GM21619 (cell line): ENCODE results near the gene C1QA.

ENCODE experiments used
- ATAC-seq: cut with Tn5 transposase; IDR thresholded peaks from one replicate; pipeline ENCODE4 v1.9.1; 2021; ENCODE audit not compliant: unreplicated experiment

Gene C1QA

DNA sequence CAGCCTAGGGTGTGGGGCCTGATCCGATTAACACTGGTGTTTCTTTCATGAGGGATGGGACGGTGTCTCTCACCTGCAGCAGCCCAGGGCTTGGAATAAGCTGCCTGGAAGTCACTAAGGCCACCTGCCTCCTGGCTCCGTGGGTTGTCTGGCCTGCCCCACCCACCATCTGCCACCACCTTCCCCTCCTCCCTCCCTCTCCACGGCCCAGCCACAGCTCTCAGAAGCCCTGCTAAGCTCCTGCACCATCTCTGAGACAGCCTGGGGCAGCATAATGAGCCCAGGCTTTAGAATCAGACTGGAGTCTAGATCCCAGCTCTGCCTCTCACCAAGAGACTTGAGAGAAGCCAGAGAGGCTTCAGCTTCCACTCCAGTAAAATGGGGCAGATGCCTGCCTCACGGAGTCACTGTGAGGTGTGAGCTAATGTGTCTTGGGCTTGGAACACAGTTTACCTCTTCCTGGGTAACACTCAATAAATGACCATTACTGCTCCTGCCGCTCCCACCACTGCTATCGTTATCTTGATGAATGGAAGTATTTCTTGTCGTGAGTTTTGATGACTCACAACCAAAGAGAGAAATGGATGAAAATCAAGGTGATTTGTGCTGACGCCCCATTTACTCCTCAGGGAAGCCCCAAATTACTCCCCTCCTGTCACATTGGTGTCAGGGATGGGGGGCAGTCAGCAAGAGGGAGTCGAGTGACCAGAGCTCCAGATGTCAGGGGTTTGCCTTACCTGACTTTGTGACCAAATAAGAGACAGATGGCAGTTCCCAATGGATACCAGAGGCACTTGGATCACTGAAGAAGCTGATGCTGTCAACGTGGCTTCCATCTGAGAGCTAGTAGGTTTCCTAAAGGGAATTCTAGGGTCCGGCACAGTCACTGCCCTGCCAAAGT lies 23.5 kb upstream of the C1QA start:
- no peak for ATAC-seq

DNA sequence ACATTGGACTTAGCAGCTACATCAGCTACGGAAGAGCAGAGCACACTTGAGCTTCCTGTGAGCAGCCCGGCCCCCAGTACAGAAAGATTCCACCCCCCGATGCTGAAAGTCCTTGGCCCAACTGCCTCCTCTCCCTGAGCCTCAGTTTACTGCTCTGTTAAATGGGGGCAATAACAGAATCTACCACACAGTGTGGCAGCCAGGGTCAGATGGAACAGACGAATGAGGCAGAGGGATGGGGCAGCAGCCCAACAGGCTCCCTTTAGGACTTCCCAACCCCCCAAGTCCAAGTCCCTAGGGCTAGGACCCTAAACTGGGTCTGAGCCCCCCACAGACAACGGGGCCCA lies 22.9 kb upstream of the C1QA start:
- ATAC-seq = no peak

DNA sequence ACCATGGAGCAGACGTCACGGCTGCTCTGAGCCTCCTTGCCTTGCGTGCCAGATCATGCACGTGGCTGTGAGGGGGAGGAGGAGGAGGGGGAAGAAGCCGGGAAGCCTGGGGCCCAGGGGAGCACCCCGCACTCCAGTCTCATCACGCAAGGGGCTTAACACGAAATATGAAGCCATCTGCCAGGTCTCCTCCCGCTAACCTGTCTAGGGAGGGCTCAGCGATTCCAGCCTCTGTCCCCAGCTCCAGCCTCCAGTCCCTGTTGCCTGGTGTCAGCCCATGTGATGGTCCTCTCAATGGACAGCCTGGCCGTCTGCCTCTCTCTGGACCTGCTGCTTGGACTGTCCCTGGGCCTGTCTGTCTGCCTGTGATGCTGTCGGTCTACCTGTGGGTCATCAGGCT lies 22.5 kb upstream of the C1QA start:
- ATAC-seq = no peak

DNA sequence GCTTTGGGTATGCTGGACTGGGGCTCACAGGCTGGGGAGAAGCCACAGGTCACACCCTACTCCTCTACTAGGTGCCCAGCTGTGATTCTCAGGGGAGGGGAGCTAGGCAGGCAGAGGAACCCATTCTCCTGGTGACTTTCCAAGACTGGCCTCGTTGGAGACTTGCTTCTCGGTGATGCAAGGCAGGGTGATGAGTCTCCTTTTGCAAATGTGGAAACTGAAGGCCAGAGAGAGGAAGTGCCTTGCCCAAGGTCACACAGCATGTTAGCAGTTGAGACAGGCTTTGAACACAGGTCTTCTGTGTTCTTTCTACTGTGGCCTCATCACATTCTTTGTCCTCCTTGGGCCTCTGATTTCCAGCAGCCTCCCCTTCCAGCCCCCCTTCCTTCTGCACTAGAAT lies 20.5 kb upstream of the C1QA start:
- no peak for ATAC-seq

DNA sequence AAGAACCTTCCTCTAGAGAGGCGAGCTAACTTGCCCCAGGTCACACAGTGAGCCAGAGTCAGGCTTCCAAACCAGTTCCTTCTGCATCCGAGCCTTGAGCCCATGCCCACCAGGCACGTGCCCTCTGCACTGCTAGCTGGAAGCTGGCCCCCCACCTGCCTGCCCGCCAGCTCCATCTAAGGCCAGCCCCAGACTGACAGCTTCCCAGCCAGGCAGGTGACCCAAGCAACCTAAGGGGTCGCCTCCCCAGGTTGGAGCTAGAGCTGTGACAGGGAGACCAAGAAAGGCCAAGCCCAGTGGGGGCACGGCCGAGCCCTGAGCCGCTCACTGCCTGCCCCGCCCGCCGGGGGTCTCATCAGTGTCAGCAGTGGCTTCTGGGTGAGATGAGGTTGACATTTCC lies 19.9 kb upstream of the C1QA start:
- no peak for ATAC-seq

DNA sequence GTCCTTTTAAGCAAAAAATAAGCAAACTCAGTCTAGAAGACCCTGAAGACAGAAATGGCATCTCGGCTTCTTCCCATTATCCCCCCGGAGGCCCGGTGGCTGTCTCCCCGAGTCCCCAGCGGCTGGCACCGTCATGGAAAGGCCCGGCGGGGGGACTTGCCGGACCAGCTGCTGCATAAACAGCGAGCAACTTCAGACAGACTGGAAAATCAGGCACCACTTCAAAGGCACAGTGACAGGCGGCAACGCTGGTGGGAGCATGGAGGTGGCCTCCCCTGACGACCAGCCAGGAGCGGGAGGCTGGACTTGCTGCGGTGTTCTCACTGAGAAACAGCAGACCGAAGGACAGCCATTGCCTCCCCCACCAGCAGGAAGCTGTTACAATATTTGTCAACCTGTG lies 18.4 kb upstream of the C1QA start:
- no peak for ATAC-seq

DNA sequence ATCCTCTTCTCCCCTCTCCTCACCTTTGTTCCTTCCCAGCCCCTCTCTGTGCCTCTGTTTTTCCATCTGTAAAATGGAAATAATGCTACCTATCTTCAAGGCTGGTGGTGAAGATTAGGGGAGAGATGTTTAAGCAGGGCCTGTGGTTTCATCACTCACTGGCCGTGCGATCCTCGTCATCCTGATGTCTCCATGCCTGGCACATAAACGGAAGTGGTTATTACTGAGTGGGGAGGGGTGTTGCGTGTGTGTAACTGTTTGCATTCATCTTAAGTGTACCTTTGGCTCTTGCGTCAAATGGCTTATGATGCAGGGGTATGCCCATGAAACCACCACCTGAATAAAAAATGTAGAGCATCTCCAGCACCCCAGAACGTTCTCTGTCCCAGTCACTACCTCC lies 17.2 kb upstream of the C1QA start:
- no peak for ATAC-seq

DNA sequence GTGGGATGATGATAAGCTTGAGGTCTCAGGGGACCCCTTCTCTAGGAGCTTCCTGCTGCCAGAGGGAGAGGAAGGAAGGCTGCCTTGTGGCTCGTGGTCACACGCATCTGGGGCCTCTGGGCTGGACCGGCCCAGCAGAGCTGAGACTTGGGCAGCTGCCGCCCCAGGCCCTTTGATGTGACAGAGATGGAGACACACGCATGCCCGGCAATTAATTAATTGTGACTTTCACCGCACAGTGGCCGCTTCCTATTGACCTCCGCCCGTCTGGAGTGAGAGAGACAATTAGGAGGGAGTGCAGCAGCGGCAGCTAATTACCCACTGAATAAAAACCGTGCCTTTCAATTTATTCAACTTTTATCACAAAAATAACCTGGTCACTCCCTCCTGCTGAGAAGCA lies 16.6 kb upstream of the C1QA start:
- no peak for ATAC-seq

DNA sequence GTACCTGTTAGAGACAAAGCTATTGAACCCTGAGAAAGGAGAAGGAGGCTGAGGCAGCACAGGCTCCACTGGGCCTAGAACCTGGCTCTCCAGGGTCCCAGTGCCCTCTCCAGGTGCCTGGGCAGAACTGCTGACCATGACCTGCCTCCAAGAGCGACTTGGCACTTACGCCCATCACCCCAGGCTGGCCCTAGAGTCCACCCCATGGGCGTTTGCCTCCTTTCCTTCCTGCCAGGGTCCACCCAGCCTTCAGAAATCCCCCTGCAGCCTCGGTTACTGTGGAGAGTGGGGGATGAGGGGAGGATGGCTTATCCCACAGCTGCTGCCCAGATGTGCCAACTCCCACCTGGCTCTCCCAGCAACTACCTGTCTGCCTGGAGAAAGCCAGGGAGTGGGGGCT lies 14.7 kb upstream of the C1QA start:
- no peak for ATAC-seq

DNA sequence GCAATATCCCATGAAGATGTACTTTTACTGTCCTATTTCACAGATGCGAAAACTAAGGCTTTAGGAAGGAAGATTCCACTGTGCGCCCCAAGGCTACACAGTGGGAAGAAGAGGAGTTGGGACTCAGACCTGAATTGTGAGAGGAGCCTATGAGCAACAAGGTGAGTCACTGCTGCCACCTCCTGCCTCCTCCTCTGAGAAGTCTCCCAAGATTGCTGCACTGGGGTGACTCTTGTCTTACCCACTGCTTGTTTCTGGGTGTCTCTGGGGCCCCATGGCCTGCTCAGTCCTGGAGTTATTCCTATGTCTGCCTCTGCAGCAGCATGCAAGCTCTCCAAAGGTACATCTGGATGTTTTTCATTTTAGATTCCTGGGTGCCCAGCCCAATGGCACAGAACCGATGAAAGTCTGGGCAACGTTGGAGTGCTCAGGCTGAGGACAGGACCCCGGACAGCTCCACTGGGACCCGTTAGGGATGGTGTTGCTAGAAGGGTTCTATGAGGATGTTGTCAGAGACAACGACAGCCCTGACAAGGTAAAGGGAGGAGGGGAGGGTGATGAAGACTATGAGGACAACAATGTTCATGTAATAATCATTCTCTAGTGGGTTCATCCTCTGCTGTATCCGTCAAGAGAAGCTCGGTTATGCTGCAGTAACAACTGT lies 11.0 kb upstream of the C1QA start:
- ATAC-seq = no peak

DNA sequence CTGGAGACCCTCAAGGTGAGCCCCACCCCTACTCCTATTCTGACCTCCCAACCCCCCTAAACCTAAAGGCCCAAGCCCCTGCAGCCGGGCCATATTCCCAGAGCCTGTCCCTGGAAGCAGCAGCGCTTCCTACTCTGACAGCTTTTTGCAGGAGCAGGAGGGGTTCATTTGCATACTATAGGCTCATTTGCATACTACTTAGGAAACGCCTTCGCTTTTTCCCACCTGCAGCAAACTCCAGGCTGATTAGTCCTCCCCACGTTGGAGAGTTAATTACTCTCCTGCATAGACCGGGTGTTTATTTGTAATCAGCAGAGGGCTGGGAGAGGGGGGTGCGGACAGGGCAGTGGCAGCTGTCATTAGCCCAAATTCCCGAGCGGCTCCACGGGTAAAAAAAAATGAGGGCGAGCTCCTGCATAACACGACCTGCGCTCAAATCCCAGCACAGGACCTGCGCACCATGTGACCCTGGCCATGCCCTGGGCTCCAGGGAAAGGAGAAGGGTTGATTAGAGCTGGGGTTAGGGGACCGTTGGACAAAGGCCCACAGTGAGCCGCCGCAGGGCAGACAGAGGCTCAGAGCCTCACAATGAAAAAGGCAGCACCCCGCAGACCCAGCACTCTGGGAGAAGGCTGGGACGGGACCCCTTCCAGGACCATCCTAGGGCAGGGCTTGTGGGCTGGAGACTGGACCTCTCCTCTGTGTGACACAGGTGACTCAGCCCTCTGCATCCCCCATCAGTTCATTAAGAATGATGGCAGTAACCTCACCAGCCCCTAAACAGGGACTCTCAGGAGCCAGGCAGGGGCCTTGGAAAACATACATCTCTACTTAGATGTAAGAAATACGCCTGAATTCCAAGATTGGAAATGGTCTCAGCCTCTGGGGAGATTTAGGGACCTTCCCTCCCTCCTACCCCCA lies 9.9 kb upstream of the C1QA start:
- ATAC-seq = no peak

DNA sequence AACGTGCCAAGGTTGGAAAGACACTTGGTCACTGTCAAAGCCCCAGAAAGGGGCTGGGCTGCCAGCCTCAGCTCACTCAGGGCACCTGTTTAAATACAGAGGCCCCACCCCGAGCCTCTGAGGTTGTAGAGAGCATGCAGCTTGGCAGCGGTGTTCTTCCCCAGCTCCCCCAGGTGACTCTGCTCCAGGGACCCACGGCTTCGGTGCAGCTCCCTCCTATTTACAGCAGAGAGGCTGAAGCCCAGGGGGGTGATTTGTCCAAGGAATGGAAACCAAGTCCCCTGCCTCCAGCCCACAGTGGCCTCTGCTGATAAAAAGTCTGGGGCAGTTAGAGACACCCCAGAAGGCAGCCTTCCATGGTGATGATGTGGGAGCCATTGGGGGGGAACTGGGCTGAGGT lies 9.1 kb upstream of the C1QA start:
- ATAC-seq = no peak

DNA sequence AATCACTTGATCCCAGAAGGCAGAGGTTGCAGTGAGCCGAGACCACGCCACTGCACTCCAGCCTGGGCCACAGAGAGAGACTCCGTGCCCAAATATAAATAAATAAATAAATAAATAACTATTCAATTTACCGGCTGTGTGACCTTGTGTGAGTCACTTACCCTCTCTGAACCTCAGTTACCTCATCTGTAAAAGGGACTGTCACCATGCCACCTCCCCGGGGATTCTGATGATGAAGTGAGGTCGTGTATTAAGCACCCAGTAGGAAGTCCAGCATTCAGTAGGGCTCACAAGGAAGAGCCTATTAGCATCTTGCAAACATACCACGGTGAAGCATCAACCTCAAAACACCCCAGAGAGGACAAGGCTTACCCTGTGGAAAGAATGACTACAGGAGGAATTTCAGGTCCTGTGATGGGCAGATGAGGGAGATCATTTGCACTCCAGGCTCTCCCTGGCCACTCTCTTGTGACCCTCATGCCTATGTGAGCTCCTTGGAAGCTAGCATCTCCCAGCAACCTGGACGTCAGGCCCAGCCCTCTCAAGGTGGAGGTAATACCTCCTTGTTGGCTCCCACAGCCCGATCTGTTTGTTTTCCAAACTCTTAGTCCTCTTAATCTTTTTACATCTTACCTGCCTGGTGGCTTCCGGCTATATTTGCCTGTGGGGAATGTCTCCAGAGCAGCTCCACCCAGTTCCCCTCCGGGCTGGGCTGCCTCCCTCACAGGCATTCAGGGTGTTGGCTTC lies 7.6 kb upstream of the C1QA start:
- ATAC-seq = no peak

DNA sequence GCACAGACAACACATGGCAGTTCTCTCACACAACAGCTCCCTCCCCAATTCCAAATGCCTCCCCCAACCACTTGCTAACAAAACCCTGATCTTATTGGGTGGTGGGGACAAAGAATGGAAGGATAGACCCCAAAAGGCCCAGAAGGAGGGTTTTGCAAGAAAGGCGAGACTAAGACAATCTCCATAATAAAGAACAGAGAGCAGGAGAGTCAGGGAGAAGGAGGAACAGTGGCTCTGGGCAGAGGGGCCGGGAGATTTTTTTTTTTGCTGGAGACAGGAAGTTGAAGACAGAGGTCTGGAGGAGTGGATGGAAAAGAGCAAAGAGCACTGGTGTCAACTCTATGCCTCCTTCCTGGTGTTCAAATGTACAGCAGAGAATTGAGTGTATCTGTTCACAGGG lies 6.5 kb upstream of the C1QA start:
- no peak for ATAC-seq

DNA sequence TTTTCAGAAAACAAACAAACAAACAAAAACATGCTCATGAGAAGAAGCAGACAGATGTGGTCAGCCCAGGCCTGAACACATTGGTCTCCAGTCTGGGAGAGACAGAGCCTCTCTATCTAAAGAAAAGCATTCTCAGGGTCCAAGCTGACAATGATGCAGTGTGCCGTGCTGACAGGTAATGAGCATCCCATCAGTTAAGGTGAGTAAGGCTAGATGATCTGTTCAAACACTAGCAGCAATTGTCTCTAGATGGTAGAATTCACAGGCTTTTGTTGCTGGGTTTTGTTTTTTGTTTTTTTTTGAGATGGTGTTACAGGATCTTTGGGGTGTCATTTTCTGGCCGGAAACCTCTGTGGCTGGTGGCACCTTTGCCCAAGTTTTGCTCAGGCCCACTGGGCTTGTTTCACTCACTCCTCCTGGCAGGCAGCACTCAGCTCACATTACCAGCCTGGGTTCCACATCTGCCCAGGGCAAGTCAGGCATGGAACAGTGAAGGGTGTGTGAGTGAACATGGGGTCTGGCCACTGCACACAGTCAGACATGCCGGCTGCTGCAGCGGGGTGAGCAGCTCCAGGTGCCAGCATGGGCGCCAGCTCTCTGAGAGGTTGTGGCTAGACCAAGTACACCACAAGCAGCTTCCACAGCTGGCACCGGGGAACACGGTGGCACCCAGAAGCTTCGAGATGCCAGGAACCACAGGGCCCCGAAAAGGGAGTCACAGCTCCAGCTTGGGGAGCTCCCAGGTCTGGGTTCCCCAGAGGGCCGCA lies 2.5 kb upstream of the C1QA start:
- ATAC-seq = no peak

DNA sequence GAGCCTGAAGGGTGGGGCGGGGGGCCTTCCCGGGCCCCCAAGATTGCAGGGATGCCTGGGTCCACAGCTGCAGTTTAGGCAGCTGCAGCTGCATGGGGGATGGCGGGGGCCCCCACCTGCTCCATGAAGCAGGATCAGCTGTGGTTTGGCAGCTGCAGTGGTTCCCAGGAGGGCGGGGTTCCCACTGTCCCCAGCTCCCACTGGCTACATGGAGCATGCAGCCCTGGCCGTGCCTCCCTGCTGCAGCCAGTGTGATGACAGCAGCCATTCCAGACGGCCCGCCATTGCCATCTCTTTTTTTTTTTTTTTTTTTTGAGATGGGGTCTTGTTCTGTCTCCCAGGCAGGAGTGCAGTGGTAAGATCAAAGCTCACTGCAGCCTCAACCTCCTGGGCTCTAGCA lies 992 bp upstream of the C1QA start:
- no peak for ATAC-seq

DNA sequence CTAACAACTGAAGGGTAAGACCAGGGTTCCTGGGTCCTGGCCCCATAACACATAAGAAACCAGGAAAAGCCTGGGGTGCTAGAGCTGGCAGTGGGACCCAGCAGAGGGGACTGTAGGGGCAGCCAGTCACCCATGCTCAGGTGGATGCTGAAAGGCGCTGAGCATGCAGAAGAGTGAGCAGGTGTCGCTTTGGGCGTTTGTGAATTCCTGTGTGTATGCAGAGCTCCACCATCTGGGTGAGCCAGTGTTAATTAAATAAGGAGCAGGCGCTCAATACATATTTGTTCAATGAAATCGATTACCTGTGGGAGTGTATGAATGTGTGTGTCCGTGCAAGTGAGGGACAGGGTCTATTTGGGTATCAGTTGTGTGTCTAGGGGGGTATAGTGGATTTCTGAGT lies 499 bp downstream of the C1QA start:
- ATAC-seq = no peak

DNA sequence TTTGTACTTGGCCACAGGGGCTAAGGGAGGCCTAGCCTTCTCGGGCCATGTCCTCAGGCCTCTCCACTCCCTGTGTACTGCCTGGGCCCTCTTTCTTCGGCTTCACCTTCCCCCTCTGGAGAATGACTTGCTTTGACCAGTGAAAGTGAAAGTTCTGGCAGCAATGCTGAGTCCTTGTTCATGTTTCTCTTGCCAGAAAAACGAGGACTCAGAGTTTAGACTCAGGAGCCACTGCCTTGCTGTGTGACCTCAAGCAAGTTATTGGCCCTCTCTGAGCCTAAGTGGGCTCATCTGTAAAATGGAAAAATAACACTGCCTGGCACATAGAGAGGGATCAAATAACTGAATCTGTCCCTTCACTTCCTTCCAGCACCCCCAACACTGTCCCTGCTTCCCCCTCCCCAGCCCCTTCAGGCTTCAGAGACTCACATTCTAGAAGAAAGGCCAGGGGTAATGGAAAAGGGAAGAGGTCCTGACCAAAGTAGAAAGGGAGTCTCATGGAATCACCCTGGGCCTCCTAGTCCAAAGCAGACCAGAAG lies 1.5 kb downstream of the C1QA start:
- ATAC-seq = no peak

DNA sequence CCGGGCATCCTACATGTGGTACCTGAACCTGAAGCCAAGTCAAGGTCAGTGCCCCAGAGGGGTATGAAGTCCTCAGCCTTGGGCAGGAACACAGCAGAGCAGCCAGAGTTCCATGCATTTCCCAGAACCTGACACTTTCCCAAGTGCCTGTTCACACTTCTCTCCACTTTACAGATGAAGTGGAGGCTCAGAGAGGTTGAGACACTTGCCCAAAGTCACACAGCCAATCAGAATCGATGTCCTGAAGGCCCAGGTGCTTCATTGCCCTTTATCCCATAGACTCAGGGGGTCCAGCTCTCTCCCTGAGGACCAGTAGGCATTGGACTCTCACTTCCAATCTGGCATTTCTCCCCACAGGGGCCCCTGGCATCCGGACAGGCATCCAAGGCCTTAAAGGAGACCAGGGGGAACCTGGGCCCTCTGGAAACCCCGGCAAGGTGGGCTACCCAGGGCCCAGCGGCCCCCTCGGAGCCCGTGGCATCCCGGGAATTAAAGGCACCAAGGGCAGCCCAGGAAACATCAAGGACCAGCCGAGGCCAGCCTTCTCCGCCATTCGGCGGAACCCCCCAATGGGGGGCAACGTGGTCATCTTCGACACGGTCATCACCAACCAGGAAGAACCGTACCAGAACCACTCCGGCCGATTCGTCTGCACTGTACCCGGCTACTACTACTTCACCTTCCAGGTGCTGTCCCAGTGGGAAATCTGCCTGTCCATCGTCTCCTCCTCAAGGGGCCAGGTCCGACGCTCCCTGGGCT lies 2.2 kb downstream of the C1QA start:
- ATAC-seq = no peak
